ACHN (cell line): Measurements from ENCODE around the gene EREG.

Experiments
- DNase-seq: peaks from one replicate; pipeline ENCODE4 v3.0.0-alpha.2; 2015
- in situ Hi-C: cut with HindIII; loops from 2 replicates; pipeline ENCODE4 v1.10.0; 2017; ENCODE audit warnings: low sequenced_read_pairs, low pct_ligation_motif_present, low pct_unique_long_range_greater_than_20kb

Gene EREG

GRCh38 chr4:74364652-74365491 lies at the start of gene EREG:
TSS of gene EREG (plus strand) at chr4:74365145. CDS start at chr4:74365309, 164 bp downstream.
- peak; percentile 57 for DNase-seq
- in situ Hi-C loops = no loop called here

GRCh38 chr4:74315376-74315775 lies 49.6 kb upstream of the EREG start:
- in situ Hi-C loops = no loop called here
- no peak for DNase-seq

GRCh38 chr4:74316397-74316796 lies 48.5 kb upstream of the EREG start:
- no peak for DNase-seq
- in situ Hi-C loops = no loop called here

- in situ Hi-C loops = no loop called here
- no peak for DNase-seq
Observed at GRCh38 chr4:74317616-74318246, 47.2 kb upstream of the EREG start.

GRCh38 chr4:74318276-74318675 lies 46.7 kb upstream of the EREG start:
- no peak for DNase-seq
- in situ Hi-C loops = no loop called here

GRCh38 chr4:74319470-74319869 lies 45.5 kb upstream of the EREG start:
- no peak for DNase-seq
- in situ Hi-C loops = no loop called here

- peak; percentile 75 for DNase-seq
- in situ Hi-C loops = no loop called here
Observed at GRCh38 chr4:74320559-74321118, 44.3 kb upstream of the EREG start.

GRCh38 chr4:74322301-74322700 lies 42.6 kb upstream of the EREG start:
- in situ Hi-C loops = no loop called here

GRCh38 chr4:74323663-74324062 lies 41.3 kb upstream of the EREG start:
- in situ Hi-C loops = no loop called here
- DNase-seq = no peak

More at GRCh38 chr4:74322301-74322700, 42.6 kb upstream of the EREG start:
- no peak for DNase-seq

GRCh38 chr4:74324262-74324661 lies 40.7 kb upstream of the EREG start:
- in situ Hi-C loops = no loop called here
- no peak for DNase-seq

GRCh38 chr4:74325886-74326285 lies 39.1 kb upstream of the EREG start:
- in situ Hi-C loops = no loop called here
- DNase-seq = no peak

- in situ Hi-C loops = no loop called here
- DNase-seq = no peak
Observed at GRCh38 chr4:74327762-74328161, 37.2 kb upstream of the EREG start.

- no peak for DNase-seq
- in situ Hi-C loops = no loop called here
Observed at GRCh38 chr4:74328501-74328900, 36.4 kb upstream of the EREG start.

- in situ Hi-C loops = no loop called here
Observed at GRCh38 chr4:74329307-74329706, 35.6 kb upstream of the EREG start.

GRCh38 chr4:74330295-74330750 lies 34.6 kb upstream of the EREG start:
- in situ Hi-C loops = no loop called here
- DNase-seq = no peak

More at GRCh38 chr4:74329307-74329706, 35.6 kb upstream of the EREG start:
- DNase-seq = no peak

GRCh38 chr4:74331252-74331651 lies 33.7 kb upstream of the EREG start:
- in situ Hi-C loops = no loop called here
- DNase-seq = no peak

- in situ Hi-C loops = no loop called here
- DNase-seq = no peak
Observed at GRCh38 chr4:74331944-74332343, 33.0 kb upstream of the EREG start.

GRCh38 chr4:74334636-74335035 lies 30.3 kb upstream of the EREG start:
- in situ Hi-C loops = no loop called here
- no peak for DNase-seq

GRCh38 chr4:74335341-74336021 lies 29.5 kb upstream of the EREG start:
- DNase-seq = no peak
- in situ Hi-C loops = no loop called here
